Measurements from ENCODE around the gene NPHP1.

GRCh38 chr2:110216199-110216598 lies 11.4 kb upstream of the NPHP1 start:
- TF ChIP-seq CTCF (conservative IDR thresholded peaks at IDR 0.05 in 1 of 2, IDR thresholded peaks at IDR 0.05 in 1 of 2; ENCODE audit: extremely low read depth in 1 of 2, insufficient read depth in 1 of 2, low read depth in 1 of 2, low read length in 2 of 2) (no peak), EZH2 (IDR thresholded peaks at IDR 0.05; ENCODE audit: borderline replicate concordance, low read length) (no peak)
